HepG2 (cell line): ENCODE measurements around the gene PRDX3. TPM values are rescaled to one million over a fixed set of nuclear protein-coding genes. Genes with fewer than 3 reads are reported as not detected.

Experiments
- ARID5B ChIP-seq: IDR thresholded peaks from 2 replicates; pipeline ENCODE4 v1.4.0; 2020; ENCODE audit warnings: mild to moderate bottlenecking, missing genetic modification reagents
- EZH2 ChIP-seq: conservative IDR thresholded peaks from 2 replicates; pipeline ENCODE4 v1.6.1; 2012; ENCODE audit warnings: mild to moderate bottlenecking, low read depth, low read length, moderate library complexity
- FOXK1 ChIP-seq: sonication (generic); formaldehyde crosslinking; IDR thresholded peaks from 2 replicates; pipeline ENCODE4 v1.4.0; 2020; ENCODE audit warnings: low read depth, missing genetic modification reagents, borderline replicate concordance
- GABPA ChIP-seq, 2 experiments: IDR thresholded peaks; 2 replicates each; pipeline ENCODE4 v1.6.1; 2011 to 2016; ENCODE audit warnings: low read depth in 2 of 2, low read length in 1 of 2, missing biosample characterization in 1 of 2, missing genetic modification characterization in 1 of 2
- GATA4 ChIP-seq: sonication (generic); IDR thresholded peaks from 2 replicates; pipeline ENCODE4 v1.6.1; 2016; ENCODE audit warnings: antibody characterized with exemption, low read depth, borderline replicate concordance
- HIVEP1 ChIP-seq: sonication (generic); formaldehyde crosslinking; IDR thresholded peaks from 2 replicates; pipeline ENCODE4 v1.4.0; 2020; ENCODE audit warnings: mild to moderate bottlenecking, missing genetic modification reagents
- KDM6A ChIP-seq: IDR thresholded peaks from 2 replicates; pipeline ENCODE4 v1.6.1; 2016; ENCODE audit warnings: low read depth
- NFE2L2 ChIP-seq: fragments of 150-350 bp; IDR thresholded peaks from 2 replicates; pipeline ENCODE4 v1.6.1; 2014; ENCODE audit warnings: low read length
- RFXANK ChIP-seq: IDR thresholded peaks from 2 replicates; pipeline ENCODE4 v1.6.1; 2016
- RNF219 ChIP-seq: sonication (generic); formaldehyde crosslinking; IDR thresholded peaks from 2 replicates; pipeline ENCODE4 v1.5.0; 2020; ENCODE audit warnings: mild to moderate bottlenecking, missing genetic modification reagents
- SP5 ChIP-seq: IDR thresholded peaks from 2 replicates; pipeline ENCODE4 v1.6.1; 2016; ENCODE audit warnings: low read depth, borderline replicate concordance
- THRA ChIP-seq: sonication (generic); formaldehyde crosslinking; IDR thresholded peaks from 2 replicates; pipeline ENCODE4 v1.4.0; 2020; ENCODE audit warnings: missing genetic modification reagents, borderline replicate concordance
- ZMAT5 ChIP-seq: sonication (generic); formaldehyde crosslinking; IDR thresholded peaks from 2 replicates; pipeline ENCODE4 v1.5.0; 2020; ENCODE audit warnings: mild to moderate bottlenecking, low read depth, missing genetic modification reagents, borderline replicate concordance
- ZNF10 ChIP-seq: sonication (generic); formaldehyde crosslinking; IDR thresholded peaks from 2 replicates; pipeline ENCODE4 v1.4.0; 2020; ENCODE audit warnings: mild to moderate bottlenecking, low read depth, missing genetic modification reagents, borderline replicate concordance
- ZNF704 ChIP-seq: sonication (generic); formaldehyde crosslinking; IDR thresholded peaks from 2 replicates; pipeline ENCODE4 v1.8.1; 2023; ENCODE audit warnings: mild to moderate bottlenecking, inconsistent platforms, moderate library complexity, missing genetic modification reagents, borderline replicate concordance
- ZNF710 ChIP-seq: sonication (generic); formaldehyde crosslinking; IDR thresholded peaks from 2 replicates; pipeline ENCODE4 v1.5.0; 2020; ENCODE audit warnings: mild to moderate bottlenecking, missing genetic modification reagents, borderline replicate concordance
- ZNF780A ChIP-seq: sonication (generic); formaldehyde crosslinking; IDR thresholded peaks from 2 replicates; pipeline ENCODE4 v1.8.0; 2022; ENCODE audit warnings: mild to moderate bottlenecking, missing genetic modification reagents, moderate library complexity
- ZSCAN21 ChIP-seq: sonication (generic); formaldehyde crosslinking; IDR thresholded peaks from 2 replicates; pipeline ENCODE4 v1.8.0; 2022; ENCODE audit warnings: mild to moderate bottlenecking, missing genetic modification reagents, moderate library complexity, borderline replicate concordance
- polyA plus RNA-seq, 8 experiments: library from polyadenylated mRNA; depleted of rRNA in 3 of 8; stranded (reverse) in 7 of 8; unstranded in 1 of 8; fragments of >200 nt; fragmentation: Illumina TruSeq in 4 of 8; extraction: Trizol in 4 of 8; gene quantifications; 2 replicates each; pipeline versions ENCODE4 v1.2.1 to v1.2.3, GENCODE V29; 2011 to 2016; ENCODE audit warnings: low read depth in 4 of 8, missing spikeins in 1 of 8, mixed read lengths in 1 of 8; ENCODE audit not compliant: insufficient read depth in 1 of 8
- total RNA-seq, 5 experiments: library from RNA; depleted of rRNA; stranded (reverse); fragments of >200 nt; fragmentation: Illumina TruSeq; extraction: Trizol; gene quantifications; 2 replicates each; pipeline ENCODE4 v1.2.3, GENCODE V29; 2016; ENCODE audit warnings: low read depth in 1 of 5

PRDX3 gene
- total and polyA plus RNA-seq, 2 of the 13 experiments (the other 11 are each of a cell fraction or from before 2014, with no cell fraction given), result 407 to 565 TPM

GRCh38 chr10:119120413-119120867, 58.2 kb downstream of the PRDX3 start (continued):
- TF ChIP-seq ZNF704 (CRISPR knock-in tag), result no peak
- TF ChIP-seq GATA4, result peak; percentile 65; the same call in 1 of the 2 replicates
- TF ChIP-seq ZSCAN21 (CRISPR knock-in tag), result 0 out of 2 replicates have a peak, but pooled peaks have one; percentile 43
- peak; percentile 97 for TF ChIP-seq FOXK1 (CRISPR knock-in tag)
- no peak for TF ChIP-seq ZNF10 (CRISPR knock-in tag)
- TF ChIP-seq RNF219 (CRISPR knock-in tag), result peak; percentile 82; the same call in 1 of the 2 replicates
- no peak for TF ChIP-seq GABPA (IDR thresholded peaks at IDR 0.05; ENCODE audit: low read depth, low read length)
- peak; percentile 48; the same call in 1 of the 2 replicates for TF ChIP-seq GABPA (CRISPR knock-in tag; IDR thresholded peaks at IDR 0.05; ENCODE audit: low read depth)
- no peak for TF ChIP-seq ZNF780A
- TF ChIP-seq KDM6A (CRISPR knock-in tag), result peak; percentile 68; the same call in 1 of the 2 replicates
- TF ChIP-seq SP5 (CRISPR knock-in tag), result no peak
- TF ChIP-seq RFXANK (CRISPR knock-in tag), result no peak
- peak; percentile 96 for TF ChIP-seq ARID5B
- TF ChIP-seq HIVEP1 (CRISPR knock-in tag), result no peak
- TF ChIP-seq EZH2, result no peak
- peak; percentile 96 for TF ChIP-seq NFE2L2
- TF ChIP-seq THRA (CRISPR knock-in tag), result peak; percentile 93
- 0 out of 2 replicates have a peak, but pooled peaks have one; percentile 70 for TF ChIP-seq ZNF710 (CRISPR knock-in tag)
- no peak for TF ChIP-seq ZMAT5 (CRISPR knock-in tag)
